Mucosa of stomach (tissue), 1 donor: ENCODE data around the gene SRSF8.

Source experiments
- H3K27me3 ChIP-seq: one replicate; pipeline ENCODE4 v1.7.0; 2013; ENCODE audit warnings: mild to moderate bottlenecking, low read length; ENCODE audit not compliant: control insufficient read depth, insufficient read depth
- H3K36me3 ChIP-seq: one replicate; pipeline ENCODE4 v1.7.0; 2013; ENCODE audit warnings: low read length; ENCODE audit not compliant: control insufficient read depth, insufficient read depth
- H3K4me1 ChIP-seq: one replicate; pipeline ENCODE4 v1.7.0; 2013; ENCODE audit warnings: mild to moderate bottlenecking, low read length; ENCODE audit not compliant: control insufficient read depth, insufficient read depth
- H3K4me3 ChIP-seq: one replicate; pipeline ENCODE4 v1.7.0; 2013; ENCODE audit warnings: low read length
- H3K9ac ChIP-seq: one replicate; pipeline ENCODE4 v1.7.0; 2013; ENCODE audit warnings: mild to moderate bottlenecking, low read length, moderate library complexity
- H3K9me3 ChIP-seq: one replicate; pipeline ENCODE4 v1.7.0; 2013; ENCODE audit warnings: mild to moderate bottlenecking, low read length, moderate library complexity; ENCODE audit not compliant: control insufficient read depth
- donor health status: Pancreatic carcinoma.

Gene SRSF8

GRCh38 chr11:95074792-95075563 lies 8.3 kb downstream of the SRSF8 start:
- H3K4me3 ChIP-seq: no peak overlapping the region
- no peaks in the 10 kb centered on the region for H3K36me3 ChIP-seq
- H3K27me3 ChIP-seq: no peaks in the 10 kb centered on the region
- H3K4me1 ChIP-seq: peaks cover 12% of the 10 kb centered on the region
- no peaks in the 10 kb centered on the region for H3K9me3 ChIP-seq
- no peak overlapping the region for H3K9ac ChIP-seq

DNA sequence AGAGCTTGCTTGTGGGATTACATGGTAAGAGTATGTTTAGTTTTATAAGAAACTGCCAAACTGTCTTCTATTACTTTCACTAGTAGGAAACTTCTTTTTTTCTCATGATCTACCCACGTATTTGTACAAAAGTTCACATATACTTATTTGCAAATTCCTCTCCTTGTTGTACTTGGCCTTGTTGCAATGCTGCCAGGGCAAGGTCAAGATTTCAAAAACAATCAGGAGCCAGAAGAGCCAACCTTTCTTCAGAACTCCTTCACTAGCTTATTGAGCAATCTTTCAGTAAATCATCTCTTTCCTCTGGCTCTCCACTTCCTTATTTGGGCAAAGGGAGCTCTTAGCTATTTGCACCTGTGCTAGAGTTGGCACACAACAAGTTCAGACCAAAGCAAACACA lies 9.7 kb downstream of the SRSF8 start:
- Histone ChIP-seq H3K4me3 (no peak overlapping the region), H3K27me3 (no peaks in the 10 kb centered on the region), H3K4me1 (peaks cover 9% of the 10 kb centered on the region), H3K9ac (no peak overlapping the region), H3K36me3 (no peaks in the 10 kb centered on the region), H3K9me3 (no peaks in the 10 kb centered on the region)

DNA sequence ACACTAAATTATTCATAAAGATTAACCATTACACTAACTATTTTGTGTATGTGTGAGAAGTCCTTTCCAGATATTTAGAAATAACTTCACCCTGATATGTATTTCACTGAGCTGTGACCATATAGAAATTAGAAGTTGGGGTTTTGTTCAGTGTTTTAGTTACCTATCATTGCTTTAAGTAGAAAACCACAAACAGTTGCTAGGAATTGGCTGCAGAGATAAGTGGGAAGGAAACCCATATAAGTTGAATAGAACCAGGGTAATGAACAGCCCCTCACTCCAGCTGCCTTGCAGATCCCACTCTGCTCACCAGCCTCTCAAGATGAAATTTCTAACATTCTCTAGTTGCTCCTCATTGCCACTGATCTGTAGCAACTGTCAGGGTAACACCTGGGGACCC lies 10.3 kb downstream of the SRSF8 start:
- H3K27me3 ChIP-seq: no peaks in the 10 kb centered on the region
- H3K9me3 ChIP-seq: no peaks in the 10 kb centered on the region
- no peaks in the 10 kb centered on the region for H3K36me3 ChIP-seq
- peaks cover 9% of the 10 kb centered on the region for H3K4me1 ChIP-seq
- H3K9ac ChIP-seq: no peak overlapping the region
- no peak overlapping the region for H3K4me3 ChIP-seq

GRCh38 chr11:95078526-95078925 lies 11.8 kb downstream of the SRSF8 start:
- no peaks in the 10 kb centered on the region for H3K9me3 ChIP-seq
- peaks cover 9% of the 10 kb centered on the region for H3K4me1 ChIP-seq
- H3K4me3 ChIP-seq: no peak overlapping the region
- no peaks in the 10 kb centered on the region for H3K27me3 ChIP-seq
- no peak overlapping the region for H3K9ac ChIP-seq
- H3K36me3 ChIP-seq: no peaks in the 10 kb centered on the region

GRCh38 chr11:95081010-95081409 lies 14.3 kb downstream of the SRSF8 start:
- H3K4me1 ChIP-seq: no peaks in the 10 kb centered on the region
- no peak overlapping the region for H3K9ac ChIP-seq
- H3K36me3 ChIP-seq: no peaks in the 10 kb centered on the region
- H3K9me3 ChIP-seq: no peaks in the 10 kb centered on the region
- no peak overlapping the region for H3K4me3 ChIP-seq
- no peaks in the 10 kb centered on the region for H3K27me3 ChIP-seq

DNA sequence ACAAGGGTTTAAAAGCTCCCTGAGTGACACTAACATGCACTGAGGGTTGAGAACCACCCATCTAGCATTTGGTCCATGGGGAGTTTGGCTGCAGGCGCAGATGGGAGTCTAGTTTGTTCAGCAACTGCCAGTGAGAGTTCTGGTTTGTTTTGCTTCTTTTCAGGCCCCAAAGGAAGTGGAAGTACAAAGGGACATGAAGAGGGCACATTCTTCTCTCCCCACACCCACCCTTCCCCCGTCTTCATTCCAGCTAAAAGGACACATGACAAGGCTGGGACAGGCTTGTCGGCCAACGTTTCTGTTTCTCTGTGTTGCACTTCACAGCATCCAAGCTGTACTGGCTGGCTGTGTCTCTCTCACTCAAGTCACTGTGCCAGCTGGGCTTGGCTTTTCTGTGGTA lies 14.7 kb downstream of the SRSF8 start:
- Histone ChIP-seq H3K4me3 (no peak overlapping the region), H3K27me3 (no peaks in the 10 kb centered on the region), H3K9ac (no peak overlapping the region), H3K9me3 (no peaks in the 10 kb centered on the region), H3K4me1 (no peaks in the 10 kb centered on the region), H3K36me3 (no peaks in the 10 kb centered on the region)

GRCh38 chr11:95082576-95083001 lies 15.9 kb downstream of the SRSF8 start:
- no peak overlapping the region for H3K4me3 ChIP-seq
- H3K27me3 ChIP-seq: no peaks in the 10 kb centered on the region
- no peaks in the 10 kb centered on the region for H3K36me3 ChIP-seq
- H3K9me3 ChIP-seq: no peaks in the 10 kb centered on the region
- no peaks in the 10 kb centered on the region for H3K4me1 ChIP-seq
- no peak overlapping the region for H3K9ac ChIP-seq

DNA sequence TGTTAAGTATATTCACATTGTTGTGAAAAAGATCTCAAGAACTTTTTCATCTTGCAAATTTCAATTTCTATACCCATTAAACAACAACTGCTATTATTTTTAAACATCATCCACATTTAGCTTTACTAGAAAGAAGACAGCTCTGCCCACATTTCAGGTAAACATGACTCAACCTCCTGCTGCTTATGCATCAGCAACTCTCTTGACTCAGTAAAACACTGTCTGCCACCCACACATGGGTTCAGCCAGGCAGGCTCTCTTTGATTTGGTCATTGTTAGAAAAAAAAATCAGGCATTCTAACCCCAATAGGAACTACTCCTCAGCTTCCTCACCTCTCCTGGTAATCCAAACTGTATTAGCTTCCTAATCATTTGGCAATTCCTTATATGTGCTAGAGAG lies 17.8 kb downstream of the SRSF8 start:
- H3K9me3 ChIP-seq: no peaks in the 10 kb centered on the region
- H3K27me3 ChIP-seq: no peaks in the 10 kb centered on the region
- no peak overlapping the region for H3K9ac ChIP-seq
- peaks cover 8% of the 10 kb centered on the region for H3K4me1 ChIP-seq
- no peaks in the 10 kb centered on the region for H3K36me3 ChIP-seq
- H3K4me3 ChIP-seq: no peak overlapping the region

GRCh38 chr11:95085117-95085816 lies 18.5 kb downstream of the SRSF8 start:
- no peak overlapping the region for H3K4me3 ChIP-seq
- H3K9me3 ChIP-seq: no peaks in the 10 kb centered on the region
- H3K27me3 ChIP-seq: no peaks in the 10 kb centered on the region
- no peak overlapping the region for H3K9ac ChIP-seq
- no peaks in the 10 kb centered on the region for H3K36me3 ChIP-seq
- peaks cover 8% of the 10 kb centered on the region for H3K4me1 ChIP-seq

DNA sequence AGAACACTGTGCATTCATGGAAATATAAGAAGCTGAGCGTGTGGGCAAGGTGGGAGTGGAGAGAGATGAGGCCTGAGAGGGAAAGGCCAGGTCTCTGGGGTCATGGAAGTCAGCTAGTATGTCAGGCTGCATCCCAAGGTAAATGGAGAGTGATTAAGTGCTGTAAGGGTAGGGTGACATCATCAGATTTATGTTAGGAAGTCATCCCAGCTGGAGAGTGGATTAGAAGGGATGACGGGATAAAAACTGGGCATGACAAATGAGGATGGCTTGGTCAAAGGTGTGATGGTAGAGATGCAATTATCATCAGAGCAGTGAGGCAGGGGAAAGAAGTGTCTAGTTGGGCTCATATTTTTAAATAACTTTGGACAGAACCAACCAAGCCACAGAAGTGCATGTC lies 19.4 kb downstream of the SRSF8 start:
- Histone ChIP-seq H3K27me3 (no peaks in the 10 kb centered on the region), H3K9ac (no peak overlapping the region), H3K4me1 (peaks cover 17% of the 10 kb centered on the region), H3K4me3 (no peak overlapping the region), H3K9me3 (no peaks in the 10 kb centered on the region), H3K36me3 (no peaks in the 10 kb centered on the region)

- Histone ChIP-seq H3K4me1 (peaks cover 25% of the 10 kb centered on the region), H3K27me3 (no peaks in the 10 kb centered on the region), H3K9me3 (no peaks in the 10 kb centered on the region), H3K4me3 (no peak overlapping the region), H3K36me3 (no peaks in the 10 kb centered on the region), H3K9ac (no peak overlapping the region)
Observed at GRCh38 chr11:95086836-95087570, 20.3 kb downstream of the SRSF8 start.
